Panc1 (cell line): Measurements from ENCODE around the gene GAR1. TPM values are rescaled to one million over a fixed set of nuclear protein-coding genes. Genes with fewer than 3 reads are reported as not detected.

Experiments
- ATAC-seq: fragments of 200-7000 bp; cut with Tn5 transposase; 2 replicates; pipeline ENCODE4 v1.9.1; 2020; ENCODE audit warnings: mild to moderate bottlenecking, moderate library complexity
- BruUV-seq: library from RNA; stranded (reverse); fragments of 400-500 nt; replicated peaks from 2 replicates; lab custom pipeline; 2021; lab: Mats Ljungman, UMichigan
- CTCF ChIA-PET: fragments of 300-600 bp; sonication (Branson Sonifier 250); formaldehyde crosslinking; loops from one replicate; lab custom pipeline; 2022; ENCODE audit warnings: antibody characterized with exemption; lab: Charles Lee
- POLR2A ChIA-PET: fragments of 300-600 bp; sonication (Branson Sonifier 250); formaldehyde crosslinking; loops from one replicate; lab custom pipeline; 2022; ENCODE audit warnings: antibody characterized with exemption; lab: Charles Lee
- DNase-seq: peaks from one replicate; pipeline ENCODE4 v3.0.0-alpha.2; 2010; ENCODE audit warnings: low read depth, low spot score
- H3K27ac ChIP-seq: 2 replicates; pipeline ENCODE4 v1.5.1; 2011; ENCODE audit warnings: mild to moderate bottlenecking, low read length, inconsistent platforms
- H3K27me3 ChIP-seq: fragments of 200-500 bp; sonication (Bioruptor generic); 2 replicates; pipeline ENCODE4 v1.6.0; 2014; ENCODE audit warnings: low read length, inconsistent platforms; ENCODE audit not compliant: control insufficient read depth, insufficient read depth
- H3K36me3 ChIP-seq: fragments of 200-500 bp; sonication (Bioruptor generic); 2 replicates; pipeline ENCODE4 v1.5.1; 2014; ENCODE audit warnings: inconsistent platforms, mild to moderate bottlenecking, low read length, moderate library complexity; ENCODE audit not compliant: control insufficient read depth, insufficient read depth
- H3K4me1 ChIP-seq: 2 replicates; pipeline ENCODE4 v1.5.1; 2011; ENCODE audit warnings: inconsistent platforms, mild to moderate bottlenecking, low read length, moderate library complexity; ENCODE audit not compliant: control insufficient read depth, insufficient read depth
- H3K4me3 ChIP-seq, 2 experiments: 2 replicates each; pipeline ENCODE4 v1.5.1; 2011 to 2012; ENCODE audit warnings: low read depth in 2 of 2, low read length in 2 of 2, mild to moderate bottlenecking in 2 of 2, inconsistent platforms in 1 of 2, moderate library complexity in 1 of 2
- H3K9me3 ChIP-seq: fragments of 200-500 bp; sonication (Bioruptor generic); 2 replicates; pipeline ENCODE4 v1.5.1; 2014; ENCODE audit warnings: low read depth, mild to moderate bottlenecking, inconsistent platforms, low read length, moderate library complexity; ENCODE audit not compliant: control insufficient read depth, insufficient read depth
- CTCF ChIP-seq: fragments of 450-650 bp; IDR thresholded peaks from 2 replicates; pipeline ENCODE4 v1.5.1; 2017; ENCODE audit warnings: mild to moderate bottlenecking
- POLR2AphosphoS5 ChIP-seq: IDR thresholded peaks from 2 replicates; pipeline ENCODE4 v1.6.1; 2012; ENCODE audit warnings: mild to moderate bottlenecking, low read depth, low read length, moderate library complexity
- SIN3A ChIP-seq: IDR thresholded peaks from 2 replicates; pipeline ENCODE4 v1.6.1; 2012; ENCODE audit warnings: low read depth, mild to moderate bottlenecking, low read length, moderate library complexity, borderline replicate concordance; ENCODE audit not compliant: insufficient read depth
- TCF7L2 ChIP-seq: IDR thresholded peaks from 2 replicates; pipeline ENCODE4 v1.6.1; 2011; ENCODE audit warnings: mild to moderate bottlenecking, low read depth, low read length, inconsistent platforms
- in situ Hi-C: cut with HindIII; loops from 2 replicates; pipeline ENCODE4 v1.10.0; 2016; ENCODE audit warnings: low sequenced_read_pairs, low pct_unique_long_range_greater_than_20kb
- intact Hi-C: fragments of 100-400 bp; cut with micrococcal nuclease; formaldehyde crosslinking; loops from one replicate; pipeline ENCODE4 v1.10.0; 2022; ENCODE audit not compliant: unreplicated experiment
- total RNA-seq: library from RNA; stranded (reverse); gene quantifications from one replicate; pipeline ENCODE4 v1.2.1, GENCODE V29; 2021; ENCODE audit not compliant: unreplicated experiment
- TF ChIP-seq, protein P1 (sequence below), 2 experiments: IDR thresholded peaks; 2 replicates each; pipeline ENCODE4 v1.6.1; 2011 to 2012; ENCODE audit warnings: low read depth in 2 of 2, control low read depth in 1 of 2, low read length in 1 of 2, mild to moderate bottlenecking in 1 of 2, moderate library complexity in 1 of 2; ENCODE audit not compliant: insufficient read depth in 1 of 2

The GAR1 gene
- total RNA-seq, 1 experiment from 2014 or later: 23.6 TPM

GRCh38 chr4:109816082-109816442, 500 bp downstream of the GAR1 start:
- in situ Hi-C loops: no loop called here
- H3K9me3 ChIP-seq: no peaks in the 10 kb centered on the region
- peaks cover 16% of the 10 kb centered on the region for H3K36me3 ChIP-seq
- intact Hi-C loops: loop anchor here (10.0 kb wide), 1 partner anchor 391 kb away; no protein-coding TSS in a partner anchor
- DNase-seq: no peak
- no TSS peak for BruUV-seq
- peak overlapping the region; percentile 97 to 99 for H3K4me3 ChIP-seq
- H3K27ac ChIP-seq: peak overlapping the region; percentile 92
- ATAC-seq: no peak
- ChIA-PET CTCF (no interaction called here), POLR2A (interaction anchor here (0.7 kb wide), 1 partner anchor 1024 kb away, joined by 3 read pairs; no protein-coding TSS in a partner anchor)
- no peaks in the 10 kb centered on the region for H3K27me3 ChIP-seq
- TF ChIP-seq SIN3A (no peak), TCF7L2 (no peak), CTCF (no peak), POLR2AphosphoS5 (no peak)
- TF ChIP-seq, protein P1, sequence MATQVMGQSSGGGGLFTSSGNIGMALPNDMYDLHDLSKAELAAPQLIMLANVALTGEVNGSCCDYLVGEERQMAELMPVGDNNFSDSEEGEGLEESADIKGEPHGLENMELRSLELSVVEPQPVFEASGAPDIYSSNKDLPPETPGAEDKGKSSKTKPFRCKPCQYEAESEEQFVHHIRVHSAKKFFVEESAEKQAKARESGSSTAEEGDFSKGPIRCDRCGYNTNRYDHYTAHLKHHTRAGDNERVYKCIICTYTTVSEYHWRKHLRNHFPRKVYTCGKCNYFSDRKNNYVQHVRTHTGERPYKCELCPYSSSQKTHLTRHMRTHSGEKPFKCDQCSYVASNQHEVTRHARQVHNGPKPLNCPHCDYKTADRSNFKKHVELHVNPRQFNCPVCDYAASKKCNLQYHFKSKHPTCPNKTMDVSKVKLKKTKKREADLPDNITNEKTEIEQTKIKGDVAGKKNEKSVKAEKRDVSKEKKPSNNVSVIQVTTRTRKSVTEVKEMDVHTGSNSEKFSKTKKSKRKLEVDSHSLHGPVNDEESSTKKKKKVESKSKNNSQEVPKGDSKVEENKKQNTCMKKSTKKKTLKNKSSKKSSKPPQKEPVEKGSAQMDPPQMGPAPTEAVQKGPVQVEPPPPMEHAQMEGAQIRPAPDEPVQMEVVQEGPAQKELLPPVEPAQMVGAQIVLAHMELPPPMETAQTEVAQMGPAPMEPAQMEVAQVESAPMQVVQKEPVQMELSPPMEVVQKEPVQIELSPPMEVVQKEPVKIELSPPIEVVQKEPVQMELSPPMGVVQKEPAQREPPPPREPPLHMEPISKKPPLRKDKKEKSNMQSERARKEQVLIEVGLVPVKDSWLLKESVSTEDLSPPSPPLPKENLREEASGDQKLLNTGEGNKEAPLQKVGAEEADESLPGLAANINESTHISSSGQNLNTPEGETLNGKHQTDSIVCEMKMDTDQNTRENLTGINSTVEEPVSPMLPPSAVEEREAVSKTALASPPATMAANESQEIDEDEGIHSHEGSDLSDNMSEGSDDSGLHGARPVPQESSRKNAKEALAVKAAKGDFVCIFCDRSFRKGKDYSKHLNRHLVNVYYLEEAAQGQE (IDR thresholded peaks at IDR 0.05; ENCODE audit: insufficient read depth in 1 of 2, low read depth in 2 of 2, low read length in 1 of 2): no peak
- peaks cover 5% of the 10 kb centered on the region; the same call in 1 of the 2 replicates for H3K4me1 ChIP-seq

- Histone ChIP-seq H3K4me3 (peak overlapping the region; percentile 97 to 99), H3K9me3 (no peaks in the 10 kb centered on the region), H3K27me3 (no peaks in the 10 kb centered on the region), H3K27ac (peak overlapping the region; percentile 92; the same call in 1 of the 2 replicates), H3K4me1 (peaks cover 5% of the 10 kb centered on the region; the same call in 1 of the 2 replicates), H3K36me3 (peaks cover 19% of the 10 kb centered on the region)
- DNase-seq (no peak), ATAC-seq (no peak)
- intact Hi-C loops: loop anchor here (10.0 kb wide), 1 partner anchor 392 kb away; no protein-coding TSS in a partner anchor
- ChIA-PET POLR2A (interaction anchor here (0.7 kb wide), 1 partner anchor 1025 kb away, joined by 3 read pairs; no protein-coding TSS in a partner anchor), CTCF (no interaction called here)
- in situ Hi-C loops: no loop called here
- TF ChIP-seq CTCF (no peak), SIN3A (no peak), TCF7L2 (no peak), POLR2AphosphoS5 (no peak)
- TF ChIP-seq, protein P1 (IDR thresholded peaks at IDR 0.05; ENCODE audit: insufficient read depth in 1 of 2, low read depth in 2 of 2, low read length in 1 of 2): no peak
- BruUV-seq: no TSS peak
Measured at GRCh38 chr4:109816894-109817293, 1.3 kb downstream of the GAR1 start.
